ENCODE data around the gene DSG2.
"Not testable (repeated sequence)": the region's sequence is repeated elsewhere in the genome, so short reads cannot be mapped to it uniquely, and the experiment has no call there.

- not testable (repeated sequence) for TF ChIP-seq EZH2phosphoT487 (IDR thresholded peaks at IDR 0.05; ENCODE audit: low read depth, severe bottlenecking, unreplicated experiment); CTCF (IDR thresholded peaks at IDR 0.05; ENCODE audit: poor library complexity)
These were observed 3.2 kb upstream of the DSG2 start for GRCh38 chr18:31494705-31495244.
